Left cardiac atrium (tissue), 4 donors: Measurements from ENCODE around the gene MAVS. TPM values are rescaled to one million over a fixed set of nuclear protein-coding genes. Genes with fewer than 3 reads are reported as not detected.
"Not testable (repeated sequence)": the region's sequence is repeated elsewhere in the genome, so short reads cannot be mapped to it uniquely, and the experiment has no call there.

ENCODE experiments used
- ATAC-seq, 2 donors: fragments of 200-7000 bp; cut with Tn5 transposase; one replicate each; pipeline ENCODE4 v1.9.1; 2020; ENCODE audit warnings: mild to moderate bottlenecking in 2 of 2, moderate library complexity in 2 of 2
- DNase-seq: peaks from one replicate; pipeline ENCODE4 v3.0.0-alpha.2; 2020
- intact Hi-C, 2 donors: fragments of 100-400 bp; cut with DNase I; formaldehyde crosslinking; loops; one replicate each; pipeline versions ENCODE4 v1.14.1 to v1.15.1; 2022 to 2023
- total RNA-seq, 2 donors: library from RNA; stranded (reverse); fragmentation: NEBNext Ultra II Directional; extraction: Animal tissue kit (Norgen Biotek cat#: 25700); gene quantifications; one replicate each; pipeline ENCODE4 v1.2.1, GENCODE V29; 2021
- donor health status: DM: no; HTN: yes; CAD: no.
- donor health status: DM: no; HTN: yes; CAD: no; lungs with severe emphysema.
- donor health status: DM: yes; HTN: yes; CAD: no.
- donor health status: Dilated cardiomyopathy.

The MAVS gene
- total RNA-seq, 2 donors from 2014 or later, result 28.9 to 31.1 TPM

DNA sequence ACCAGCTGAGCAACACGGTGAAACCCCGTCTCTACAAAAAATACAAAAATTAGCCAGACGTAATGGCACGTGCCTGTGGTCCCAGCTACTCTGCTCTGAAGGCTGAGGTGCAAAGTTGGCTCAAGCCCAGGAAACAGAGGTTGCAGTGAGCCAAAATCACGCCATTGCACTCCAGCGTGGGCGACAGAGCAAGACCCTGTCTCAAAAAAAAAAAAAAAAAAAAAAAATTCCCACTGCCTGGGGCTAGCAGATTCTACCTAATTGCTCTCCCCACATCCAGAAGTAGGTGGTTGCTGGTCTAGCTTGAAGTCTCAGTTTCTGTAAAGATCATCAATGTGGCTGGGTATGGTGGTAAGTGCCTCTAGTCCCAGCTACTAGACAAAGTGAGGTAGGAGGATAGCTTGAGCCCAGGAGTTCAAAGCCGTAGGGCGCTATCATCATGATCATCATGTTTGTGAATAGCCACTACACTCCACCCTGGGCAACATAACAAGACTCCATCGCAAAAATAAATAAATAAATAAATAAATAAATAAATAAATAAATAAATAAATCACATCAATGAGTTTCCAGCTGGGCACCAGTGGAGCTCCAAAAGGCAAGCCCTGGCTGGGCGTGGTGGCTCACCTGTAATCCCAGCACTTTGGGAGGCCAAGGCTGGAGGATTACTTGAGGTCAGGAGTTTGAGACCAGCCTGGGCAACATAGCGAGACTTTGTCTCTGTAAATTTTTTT is 32.6 kb upstream of the MAVS start:
- DNase-seq, result no peak

DNA sequence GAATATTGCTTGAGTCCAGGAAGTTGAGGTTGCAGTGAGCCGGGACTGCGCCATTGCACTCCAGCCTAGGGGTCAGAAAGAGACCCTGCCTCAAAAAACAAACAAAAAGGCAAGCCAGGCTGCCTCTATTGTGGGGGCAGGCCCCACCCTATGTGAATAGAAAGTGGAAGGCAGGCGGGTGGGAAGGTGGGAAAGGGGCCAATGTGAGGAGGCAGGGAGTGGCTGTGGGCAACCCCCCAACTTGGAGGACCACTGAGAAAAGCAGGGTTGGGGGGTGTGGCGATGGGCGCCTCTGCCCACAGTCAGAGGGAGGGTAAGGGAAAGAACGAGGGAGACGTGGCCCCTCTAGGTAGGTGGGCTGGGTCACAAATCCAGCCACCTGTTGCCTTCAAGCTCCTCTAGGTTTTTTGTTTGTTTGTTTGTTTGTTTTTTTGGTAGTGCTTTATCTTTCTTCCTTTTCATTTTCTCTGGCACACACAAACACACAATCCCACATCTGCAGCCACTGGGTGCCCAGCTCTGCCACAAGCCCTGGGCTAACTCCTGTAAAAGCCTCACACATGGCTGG is 31.6 kb upstream of the MAVS start:
- intact Hi-C loops, result no loop called here
- DNase-seq, result no peak
- ATAC-seq, result no peak

More for the DNA sequence above, 32.6 kb upstream of the MAVS start:
- ATAC-seq, result no peak
- intact Hi-C loops, result no loop called here

DNA sequence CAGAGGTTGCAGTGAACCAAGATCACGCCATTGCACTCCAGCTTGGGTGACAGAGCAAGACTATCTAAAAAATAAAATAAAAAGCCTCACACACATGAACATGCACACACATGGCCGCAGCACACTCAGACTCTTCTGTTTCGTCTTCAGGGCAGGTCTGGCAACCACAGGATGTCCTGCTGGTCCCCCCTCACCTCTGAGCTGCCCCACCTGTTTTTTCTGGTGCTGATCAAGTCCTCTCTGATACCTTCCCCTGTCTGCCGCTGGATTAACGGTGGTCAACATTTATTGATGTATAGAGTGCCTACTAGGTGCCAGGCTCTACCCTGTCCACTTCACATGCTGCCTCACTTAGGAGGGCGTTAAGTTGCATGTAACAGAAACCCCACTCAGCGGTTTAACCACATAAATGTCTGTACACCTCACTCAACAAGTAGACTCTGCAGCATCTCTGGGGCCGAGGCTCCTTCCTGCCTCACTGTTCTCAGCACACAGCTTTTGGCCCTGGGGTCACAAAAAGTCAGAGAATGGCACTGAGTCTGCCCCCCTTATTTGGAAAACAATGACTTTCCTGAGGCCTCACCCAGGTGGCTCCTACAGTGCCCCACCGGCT is 30.8 kb upstream of the MAVS start:
- intact Hi-C loops, result no loop called here
- DNase-seq (no peak), ATAC-seq (no peak)

DNA sequence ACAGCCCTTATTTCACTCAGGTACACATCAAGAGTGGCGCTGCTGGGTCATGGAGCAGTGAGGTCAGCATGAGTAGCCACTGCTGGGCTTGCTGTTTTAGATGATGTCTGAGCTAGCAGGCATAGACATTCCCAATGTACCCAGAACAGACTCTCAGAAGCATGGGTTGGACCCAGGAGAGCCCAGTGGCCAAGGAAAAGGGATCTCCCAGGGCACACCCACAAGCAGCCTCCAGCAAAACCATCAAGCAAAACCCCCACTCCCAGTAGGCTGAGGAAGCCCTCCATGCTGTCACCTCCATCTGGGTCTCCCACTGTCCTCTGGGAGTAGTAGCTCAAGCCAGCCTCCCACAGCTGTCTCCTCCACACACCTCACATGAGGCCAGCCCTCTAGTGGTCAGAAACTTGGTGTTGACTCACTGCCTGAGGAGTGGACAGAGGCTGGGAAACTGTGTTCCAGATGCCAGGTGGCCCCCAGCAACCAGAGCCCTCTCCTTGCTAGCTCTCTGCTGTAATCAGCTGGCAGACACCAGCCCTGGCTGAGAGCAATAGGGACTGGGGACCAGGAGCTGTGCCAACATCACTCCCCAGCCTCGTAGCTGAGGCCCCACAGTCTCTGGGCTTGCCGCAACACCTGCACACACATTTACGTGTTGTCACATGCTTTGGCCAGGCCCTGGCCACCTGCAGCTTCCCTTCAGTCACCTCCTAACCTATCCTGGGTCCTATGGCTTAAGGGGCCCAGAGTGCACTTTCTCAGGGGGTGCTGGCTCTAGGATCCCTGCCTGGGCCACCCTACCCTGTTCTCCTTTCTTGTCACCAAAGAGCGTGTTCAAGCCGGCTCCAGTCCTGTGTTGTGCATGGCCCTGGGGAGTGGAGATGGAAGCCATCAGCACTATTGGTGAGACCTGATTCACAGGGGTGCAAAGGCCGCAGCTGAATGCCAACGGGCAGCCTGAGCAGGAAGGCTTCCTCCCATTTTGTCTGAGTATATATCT is 28.2 kb upstream of the MAVS start:
- ATAC-seq, result peak; percentile 29 to 50
- peak; percentile 79 for DNase-seq
- intact Hi-C loops, result no loop called here

DNA sequence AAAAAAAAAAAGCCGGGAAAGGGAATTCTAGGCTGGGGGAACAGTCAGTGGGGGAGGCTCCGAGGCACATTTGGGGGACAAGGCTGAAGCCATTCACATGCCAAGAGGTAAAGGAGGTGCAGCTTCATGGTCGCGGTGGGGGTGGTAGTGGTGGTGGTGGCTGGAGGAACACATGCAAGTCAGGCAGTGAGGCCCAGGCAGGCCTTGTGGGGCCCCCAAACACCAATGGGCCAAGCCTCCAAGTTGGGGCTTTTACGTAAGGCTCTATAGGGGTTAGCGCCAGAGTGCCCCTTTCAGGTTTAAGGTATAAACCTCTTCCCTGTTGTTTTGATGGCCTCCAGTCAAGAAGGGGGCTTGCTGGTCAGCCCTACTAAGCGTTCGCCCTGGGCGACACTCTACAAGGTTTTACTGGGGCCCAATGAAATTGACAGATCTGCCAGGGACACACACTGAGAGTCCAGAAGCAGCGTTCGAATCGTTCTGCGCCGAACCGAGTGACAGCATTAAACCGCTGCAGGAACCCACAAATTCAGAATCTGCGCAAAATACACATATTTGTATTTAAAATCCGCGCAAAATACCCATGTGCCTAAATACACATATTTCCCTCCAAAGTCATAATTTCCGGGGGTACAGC is 27.1 kb upstream of the MAVS start:
- DNase-seq, result no peak
- no peak for ATAC-seq

DNA sequence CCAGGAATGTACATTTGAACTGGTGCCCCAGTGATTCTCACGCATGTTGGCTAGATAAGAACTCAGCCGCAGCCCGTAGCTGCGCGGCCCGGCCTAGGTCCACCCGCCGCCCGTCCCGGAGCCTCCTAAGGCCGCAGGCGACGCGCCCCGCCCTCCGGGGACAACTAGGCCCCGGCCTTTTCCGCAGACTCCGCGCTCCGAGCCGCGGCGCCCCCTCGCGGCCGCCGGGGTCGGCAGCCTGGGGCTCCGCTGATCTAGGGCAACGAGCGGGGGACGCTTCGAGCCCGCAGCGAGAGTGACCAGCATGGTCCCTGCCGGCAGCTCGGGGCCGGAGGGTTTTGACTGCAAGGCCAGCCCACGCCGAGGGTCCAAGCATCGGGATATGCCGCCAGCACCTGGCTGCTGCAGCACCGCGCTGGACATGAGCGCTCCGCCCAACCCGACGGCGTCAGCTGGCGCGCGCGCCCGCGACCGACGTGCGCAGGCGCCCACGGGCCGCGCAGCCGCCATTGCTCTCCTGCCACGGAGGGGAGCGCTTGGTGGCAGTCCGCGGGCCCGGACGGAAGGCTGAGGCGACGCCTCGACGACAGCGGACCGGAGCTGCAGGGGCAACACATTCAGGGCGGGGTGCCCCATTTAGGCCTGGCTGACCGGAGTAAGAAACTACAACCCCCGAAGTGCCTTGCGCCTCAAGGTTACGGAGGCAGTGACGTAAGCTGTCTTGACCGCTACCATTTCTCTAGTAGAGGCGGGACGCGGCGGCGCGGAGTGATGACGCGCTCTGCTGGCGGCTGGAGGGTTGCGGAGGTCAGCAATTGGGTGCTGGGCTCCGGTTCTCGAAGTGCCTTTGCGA is 26.4 kb upstream of the MAVS start, which contains the start of gene AP5S1:
Gene AP5S1, plus strand, starts transcription at position 500 of the 853 bp plus-strand sequence. CDS start 1,571 bp downstream, outside the sequence.
- DNase-seq, result peak; percentile 98
- intact Hi-C loops, result loop anchor here (1.0 to 5.0 kb wide), 2 partner anchors 34 to 38 kb away; partner anchors contain the start of genes CENPB (in 1 of the 2) and SPEF1 (in 1 of the 2)
- ATAC-seq, result peak; percentile 93 to 94

More for the DNA sequence above, 27.1 kb upstream of the MAVS start:
- intact Hi-C loops, result loop anchor here (1.0 to 5.0 kb wide), 2 partner anchors 33 to 37 kb away; partner anchors contain the start of genes CENPB (in 1 of the 2) and SPEF1 (in 1 of the 2)

DNA sequence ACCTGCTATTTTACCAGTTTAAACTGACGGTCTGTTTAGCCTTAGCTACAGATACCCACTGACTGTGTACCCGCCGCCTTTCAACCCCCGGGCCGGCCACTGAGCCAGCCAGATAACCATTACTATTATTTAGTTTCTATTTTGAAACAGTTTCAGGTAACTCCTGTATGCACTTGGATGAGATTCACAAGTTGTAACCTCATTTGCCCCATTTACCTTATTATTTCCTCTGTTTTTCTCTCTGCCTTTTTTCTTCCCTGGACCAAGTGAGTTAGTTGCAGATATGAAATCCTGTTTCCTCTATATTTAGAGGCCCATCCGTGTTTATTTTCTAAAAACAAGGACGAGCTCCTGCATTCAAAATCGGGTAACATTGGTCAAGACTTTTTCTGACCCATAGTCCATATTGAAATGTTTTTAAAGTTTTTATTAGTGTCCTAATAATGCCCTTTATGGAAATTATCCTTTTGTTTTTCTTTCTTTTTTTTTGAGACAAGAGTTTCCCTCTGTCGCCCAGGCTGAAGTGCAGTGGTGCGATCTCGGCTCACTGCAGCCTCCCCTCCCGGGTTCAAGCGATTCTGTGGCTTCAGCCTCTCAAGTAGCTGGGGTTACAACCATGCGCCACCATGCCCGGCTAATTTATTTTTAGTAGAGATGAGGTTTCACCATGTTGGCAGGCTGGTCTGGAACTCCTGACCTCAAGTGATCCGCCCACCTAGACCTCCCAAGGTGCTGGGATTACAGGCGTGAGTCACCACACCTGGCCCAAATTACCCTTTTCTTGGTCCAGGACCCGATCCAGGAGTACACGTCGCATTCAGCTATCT is 25.5 kb upstream of the MAVS start:
- intact Hi-C loops, result loop anchor here (1.0 to 5.0 kb wide), 2 partner anchors 35 to 39 kb away; partner anchors contain the start of genes CENPB (in 1 of the 2) and SPEF1 (in 1 of the 2)
- DNase-seq, result no peak
- no peak for ATAC-seq

DNA sequence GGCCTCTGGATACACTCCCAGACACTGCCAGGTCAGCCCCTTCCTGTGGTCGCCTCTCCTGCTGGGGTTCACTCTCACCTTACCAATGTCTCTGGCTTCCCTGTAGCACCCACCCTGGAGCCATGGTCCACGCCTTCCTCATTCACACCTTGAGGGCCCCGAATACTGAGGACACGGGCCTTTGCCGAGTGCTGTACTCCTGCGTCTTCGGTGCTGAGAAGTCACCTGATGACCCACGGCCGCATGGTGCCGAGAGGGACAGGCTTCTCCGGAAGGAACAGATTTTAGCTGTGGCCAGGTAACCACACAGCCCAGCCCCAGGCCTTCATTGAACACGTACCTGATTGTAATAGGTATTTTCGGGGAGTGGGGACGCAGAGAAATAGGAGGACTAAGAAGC is 24.6 kb upstream of the MAVS start:
- intact Hi-C loops, result loop anchor here in 1 of 2 donors (5.0 kb wide), 1 partner anchor 40 kb away; the partner anchor contains the start of gene SPEF1
- DNase-seq (no peak), ATAC-seq (no peak)

DNA sequence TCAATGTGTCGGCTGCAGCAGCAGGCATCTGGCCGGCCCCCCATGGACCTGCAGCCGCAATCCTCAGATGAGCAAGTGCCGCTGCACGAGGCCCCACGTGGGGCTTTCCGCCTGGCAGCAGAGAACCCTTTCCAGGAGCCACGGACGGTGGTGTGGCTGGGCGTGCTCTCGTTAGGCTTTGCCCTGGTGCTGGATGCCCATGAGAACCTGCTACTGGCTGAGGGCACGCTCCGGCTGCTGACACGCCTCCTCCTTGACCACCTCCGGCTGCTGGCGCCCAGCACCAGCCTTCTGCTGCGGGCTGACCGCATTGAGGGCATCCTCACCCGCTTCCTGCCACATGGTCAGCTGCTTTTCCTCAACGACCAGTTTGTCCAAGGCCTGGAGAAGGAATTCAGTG is 22.8 kb upstream of the MAVS start:
- no peak for DNase-seq
- intact Hi-C loops, result loop anchor here in 1 of 2 donors (5.0 kb wide), 1 partner anchor 42 kb away; the partner anchor contains the start of gene SPEF1

DNA sequence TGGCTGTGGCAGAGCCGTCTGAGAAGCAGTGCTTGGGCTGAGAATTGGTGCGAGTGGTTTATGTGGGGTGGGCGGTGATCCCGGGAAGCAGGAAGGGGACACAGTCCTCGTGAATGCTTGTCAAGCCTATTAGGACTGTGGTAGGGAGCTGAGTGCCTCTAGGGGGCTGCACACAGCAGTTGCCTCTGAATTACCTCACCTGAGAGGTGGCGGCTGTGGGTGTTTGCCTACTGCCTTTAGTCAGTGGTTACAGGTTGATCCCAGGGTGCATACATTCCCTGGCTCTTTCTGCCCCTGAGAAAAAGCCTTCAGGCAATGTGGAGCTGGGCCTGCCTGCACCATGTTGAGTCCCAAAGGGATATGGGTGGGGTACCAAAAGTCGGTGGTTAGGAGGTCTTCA is 21.1 kb upstream of the MAVS start:
- no peak for DNase-seq
- intact Hi-C loops, result no loop called here
- no peak for ATAC-seq

More for the DNA sequence above, 22.8 kb upstream of the MAVS start:
- ATAC-seq, result no peak

DNA sequence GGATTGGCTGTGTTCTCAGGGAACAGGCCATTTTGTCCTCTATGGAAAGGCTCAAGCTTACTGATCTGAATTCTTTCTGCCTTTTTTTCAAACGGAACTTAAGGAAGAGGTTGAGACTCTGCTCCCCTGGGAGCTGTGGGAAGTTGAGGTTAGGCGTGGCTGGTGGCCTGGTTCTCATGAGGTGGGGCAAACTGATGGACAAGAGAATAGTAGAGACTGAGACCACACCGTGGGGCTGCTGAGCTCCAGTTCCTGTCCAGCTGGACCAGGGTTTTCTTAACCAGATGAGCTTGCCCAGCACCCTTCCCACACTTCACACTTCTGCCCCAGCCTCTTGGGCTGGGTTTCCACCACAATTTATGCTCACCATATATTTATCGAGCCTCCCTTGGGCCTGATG is 20.2 kb upstream of the MAVS start:
- intact Hi-C loops, result no loop called here
- no peak for ATAC-seq
- no peak for DNase-seq

DNA sequence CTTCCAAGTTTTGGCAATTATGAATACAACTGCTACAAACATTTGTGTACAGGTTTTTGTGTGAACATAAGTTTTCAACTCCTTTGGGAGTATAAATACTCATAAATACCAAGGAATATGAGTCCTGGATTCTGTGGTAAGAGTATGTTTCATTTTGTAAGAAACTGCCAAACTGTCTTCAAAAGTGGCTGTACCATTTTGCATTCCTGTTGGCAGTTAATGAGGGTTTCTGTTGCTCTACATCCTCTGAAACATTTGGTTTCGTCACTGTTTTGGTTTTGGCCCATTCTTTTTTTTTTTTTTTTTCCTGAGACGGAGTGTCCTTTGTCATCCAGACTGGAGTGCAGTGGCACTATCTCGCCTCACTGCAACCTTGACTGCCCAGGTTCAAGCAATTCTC is 17.8 kb upstream of the MAVS start:
- intact Hi-C loops, result no loop called here
- ATAC-seq (no peak), DNase-seq (no peak)

DNA sequence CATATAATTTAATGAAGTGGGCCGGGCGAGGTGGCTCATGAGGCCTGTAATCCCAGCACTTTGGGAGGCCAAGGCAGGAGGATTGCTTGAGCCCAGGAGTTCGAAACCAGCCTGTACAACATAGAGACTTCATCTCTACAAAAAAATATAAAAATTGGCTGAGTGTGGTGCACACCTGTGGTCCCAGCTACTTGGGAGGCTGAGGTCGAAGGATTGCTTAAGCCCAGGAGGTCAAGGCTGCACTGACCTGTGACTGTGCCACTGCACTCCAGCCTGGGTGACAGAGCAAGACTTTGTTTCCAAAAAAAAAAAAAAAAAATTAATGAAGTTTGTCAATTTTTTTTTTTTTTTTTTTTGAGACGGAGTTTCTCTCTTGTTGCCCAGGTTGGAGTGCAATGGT is 16.7 kb upstream of the MAVS start:
- DNase-seq, intact Hi-C loops, ATAC-seq: not testable (repeated sequence)

DNA sequence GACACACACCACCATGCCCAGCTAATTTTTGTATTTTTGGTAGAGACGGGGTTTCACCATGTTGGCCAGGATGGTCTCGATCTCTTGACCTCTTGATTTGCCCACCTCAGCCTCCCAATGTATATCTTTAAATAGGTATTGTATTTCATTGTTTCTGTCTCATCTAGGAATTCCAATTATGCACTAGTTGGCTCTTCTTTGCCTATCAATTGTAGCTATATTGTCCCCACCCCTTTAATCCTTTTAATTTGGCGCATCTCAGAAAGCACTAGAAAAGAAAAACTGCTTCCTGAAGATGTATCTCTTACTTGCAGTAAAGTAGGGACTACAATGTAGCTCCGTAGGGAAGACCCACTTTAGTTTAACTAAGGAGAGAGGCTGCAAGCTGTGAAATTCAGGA is 10.5 kb upstream of the MAVS start:
- ATAC-seq (no peak), DNase-seq (no peak)
- intact Hi-C loops, result no loop called here

DNA sequence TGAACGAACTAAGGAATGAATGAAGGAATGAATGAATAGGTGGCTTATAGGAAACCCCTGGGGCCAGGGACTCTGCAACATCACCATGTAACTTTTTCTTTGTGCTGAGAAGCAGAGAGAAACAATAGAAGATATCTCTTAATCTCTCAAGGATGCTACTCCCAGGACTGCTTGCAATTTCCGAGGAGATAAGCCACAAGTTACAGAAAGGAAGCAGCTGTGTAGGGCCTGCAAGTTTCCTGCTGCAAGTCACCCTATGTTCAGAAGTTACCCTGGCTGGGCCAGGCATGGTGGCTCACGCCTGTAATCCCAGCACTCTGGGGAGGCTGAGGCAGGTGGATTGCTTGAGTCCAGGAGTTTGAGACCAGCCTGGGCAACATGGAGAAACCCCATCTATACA is 7.3 kb upstream of the MAVS start:
- ATAC-seq (no peak), DNase-seq (no peak)
- intact Hi-C loops, result no loop called here

DNA sequence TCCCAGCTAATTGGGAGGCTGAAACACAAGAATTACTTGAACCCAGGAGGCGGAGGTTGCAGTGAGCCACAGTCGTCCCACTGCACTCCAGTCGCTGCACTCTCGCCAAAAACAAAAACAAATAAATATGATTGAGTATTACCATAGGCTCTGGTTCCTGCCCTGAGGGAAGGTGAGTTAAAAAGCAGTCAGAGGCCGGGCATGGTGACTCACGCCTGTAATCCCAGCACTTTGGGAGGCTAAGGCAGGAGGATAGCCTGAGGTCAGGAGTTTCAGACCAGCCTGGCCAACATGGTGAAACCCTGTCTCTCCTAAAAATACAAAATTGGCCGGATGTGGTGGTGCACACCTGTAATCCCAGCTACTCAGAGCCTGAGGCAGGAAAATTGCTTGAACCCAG is 6.4 kb upstream of the MAVS start:
- ATAC-seq, DNase-seq: not testable (repeated sequence)
- intact Hi-C loops, result loop anchor here in 1 of 2 donors (10.0 kb wide), 1 partner anchor 55 kb away; the partner anchor contains the start of genes CENPB and SPEF1
